Subcutaneous adipose tissue (tissue), 4 donors: ENCODE results near the gene ANKRD13B. TPM values are rescaled to one million over a fixed set of nuclear protein-coding genes. Genes with fewer than 3 reads are reported as not detected.

Source experiments
- CTCF ChIP-seq: fragments of 450-650 bp; IDR thresholded peaks from one replicate; pipeline ENCODE4 v1.5.1; 2016; ENCODE audit warnings: low read depth, mild to moderate bottlenecking, control low read depth, antibody characterized with exemption, moderate library complexity
- total RNA-seq, 4 donors: library from RNA; depleted of rRNA; stranded (reverse); fragments of >200 nt; gene quantifications; one replicate each; pipeline ENCODE4 v1.1.0, GENCODE V29; 2016

The ANKRD13B gene
- total RNA-seq, 4 donors from 2014 or later: 6.8 to 19.4 (median 13.0) TPM

DNA sequence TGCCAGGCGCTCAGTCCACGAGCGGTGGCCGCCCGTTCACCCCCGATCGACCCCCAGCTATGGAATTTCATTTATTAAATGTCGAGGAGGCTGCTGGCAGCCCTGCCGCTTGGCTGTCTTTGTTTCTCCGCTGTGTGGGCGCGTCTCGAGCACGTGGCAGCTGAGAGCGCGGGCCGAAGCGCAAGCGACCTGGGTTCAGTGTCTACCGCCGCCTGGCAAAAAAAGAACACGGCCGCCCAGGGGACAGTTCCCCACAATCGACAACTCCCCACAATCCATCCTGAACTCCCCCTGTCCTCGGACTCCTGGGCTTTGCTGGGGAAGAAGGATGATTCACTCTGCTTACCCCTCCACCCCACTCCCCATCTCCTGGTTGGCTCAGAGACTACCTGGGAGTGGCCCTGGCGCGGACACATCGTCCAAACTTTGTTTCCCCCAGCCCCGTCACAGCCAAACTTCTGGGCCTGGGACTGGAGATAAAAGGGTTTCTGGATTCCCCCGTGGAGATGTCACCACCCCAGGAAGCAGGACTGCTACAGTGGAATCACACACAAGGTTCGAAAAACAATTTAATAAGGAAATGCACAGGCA is 1.7 kb upstream of the ANKRD13B start:
- TF ChIP-seq CTCF: no peak

GRCh38 chr17:29591737-29592608 is 959 bp upstream of the ANKRD13B start:
- TF ChIP-seq CTCF: no peak

- TF ChIP-seq CTCF: no peak
Measured at GRCh38 chr17:29593591-29594518, 923 bp downstream of the ANKRD13B start.

DNA sequence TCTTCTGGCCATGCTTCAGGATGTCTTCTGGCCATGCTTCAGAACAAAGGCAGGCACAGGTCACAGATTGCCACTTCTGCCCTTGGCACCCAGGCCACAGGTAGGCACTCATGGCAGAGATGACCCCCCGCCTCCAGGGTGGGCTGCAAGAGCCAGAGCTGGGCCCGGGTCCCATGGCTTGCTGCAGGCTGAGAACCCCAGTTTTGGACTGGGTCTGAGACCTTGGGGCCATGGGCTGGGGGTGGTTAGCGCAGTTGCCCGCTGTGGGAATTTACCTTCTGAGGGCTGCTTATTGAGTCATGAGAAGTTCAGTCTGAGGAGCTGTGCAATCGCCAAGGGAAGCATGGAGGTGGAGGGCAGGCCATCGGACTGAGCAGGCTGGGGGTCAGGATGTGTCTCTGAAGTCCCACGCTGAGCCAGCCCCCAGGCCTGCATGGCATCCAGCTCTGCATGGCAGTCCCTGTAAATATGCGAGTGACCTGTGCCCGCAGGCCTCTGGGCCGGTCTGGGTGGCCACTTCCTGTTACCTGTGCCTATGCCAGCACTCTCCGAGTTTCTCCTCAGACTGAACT is 1.7 kb downstream of the ANKRD13B start:
- no peak for TF ChIP-seq CTCF

DNA sequence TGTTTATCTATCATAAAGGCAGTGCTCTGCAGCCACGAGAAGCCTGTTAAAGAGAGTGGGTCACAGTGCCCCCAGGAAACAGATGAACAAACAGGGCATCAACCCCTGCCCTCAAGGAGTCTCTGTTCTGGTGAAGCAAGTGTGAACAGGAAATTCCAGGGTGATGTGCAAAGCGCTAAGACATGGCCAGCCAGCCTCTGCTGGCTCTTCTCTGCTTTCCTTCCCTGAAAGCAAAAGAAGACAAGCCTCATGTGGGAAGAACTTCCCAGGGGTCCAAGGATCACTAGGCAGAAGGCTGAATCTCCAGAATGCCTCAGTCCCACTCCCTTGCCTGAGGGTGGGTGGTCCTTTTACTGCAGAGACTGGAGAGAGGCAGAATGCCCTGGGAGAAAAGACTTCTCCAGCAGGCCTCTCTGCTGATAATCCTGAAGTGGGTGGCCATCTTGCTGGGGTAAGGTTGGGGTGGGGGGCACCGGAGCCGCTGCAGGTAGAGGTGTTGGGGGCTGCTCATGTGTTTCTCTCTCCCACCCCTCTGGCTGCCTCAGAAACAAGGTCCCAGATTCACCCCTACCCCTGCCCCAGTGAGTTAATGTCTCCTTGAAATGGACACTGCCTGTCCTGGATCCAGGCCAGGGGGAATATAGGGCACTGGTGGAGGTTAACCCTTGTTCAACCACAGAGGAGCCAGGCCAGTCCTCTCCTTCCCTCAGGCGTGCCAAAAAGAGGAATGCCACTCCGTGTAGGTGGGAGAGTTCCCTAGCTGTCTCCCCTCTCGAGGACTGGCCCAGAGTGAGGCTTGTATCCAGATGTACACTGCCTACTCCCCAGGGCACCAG is 2.4 kb downstream of the ANKRD13B start:
- TF ChIP-seq CTCF: no peak

GRCh38 chr17:29595943-29596774 is 3.2 kb downstream of the ANKRD13B start:
- TF ChIP-seq CTCF: no peak
